HT1080 (cell line): ENCODE data around the gene DEFB113. TPM values are rescaled to one million over a fixed set of nuclear protein-coding genes. Genes with fewer than 3 reads are reported as not detected.
"Not testable (repeated sequence)": the region's sequence is repeated elsewhere in the genome, so short reads cannot be mapped to it uniquely, and the experiment has no call there.

ENCODE experiments used
- DNase-seq: peaks from one replicate; pipeline ENCODE4 v3.0.0-alpha.2; 2015; ENCODE audit warnings: low read depth
- polyA plus RNA-seq, 2 experiments: library from polyadenylated mRNA; depleted of rRNA; stranded (reverse); fragments of >200 nt; gene quantifications; 2 replicates each; pipeline ENCODE4 v1.2.3, GENCODE V29; 2015
- total RNA-seq: library from RNA; depleted of rRNA; stranded (reverse); fragments of >200 nt; shearing (Covaris generic); gene quantifications from 2 replicates; pipeline ENCODE4 v1.2.3, GENCODE V29; 2014; rRNA removed

The DEFB113 gene
- total RNA-seq: not detected in 2 replicates
- polyA plus RNA-seq (2015; cell fraction: cytosol; rRNA removed): not detected in 2 replicates
- polyA plus RNA-seq (2015; cell fraction: nucleus; rRNA removed): not detected in 2 replicates

GRCh38 chr6:49969605-49970004, at the start of gene DEFB113:
Gene DEFB113, minus strand, starts transcription at chr6:49969625. Its CDS starts 0 bp downstream, at chr6:49969625.
- no peak for DNase-seq

- DNase-seq: peak; percentile 77
Measured at GRCh38 chr6:50007819-50008218, 38.4 kb upstream of the DEFB113 start.

GRCh38 chr6:50003139-50003538, 33.7 kb upstream of the DEFB113 start:
- DNase-seq: no peak

GRCh38 chr6:49995278-49995677, 25.9 kb upstream of the DEFB113 start:
- DNase-seq: no peak

GRCh38 chr6:49988900-49989299, 19.5 kb upstream of the DEFB113 start:
- no peak for DNase-seq

GRCh38 chr6:49987749-49988148, 18.3 kb upstream of the DEFB113 start:
- DNase-seq: no peak

GRCh38 chr6:49986551-49986950, 17.1 kb upstream of the DEFB113 start:
- no peak for DNase-seq

GRCh38 chr6:49982046-49982445, 12.6 kb upstream of the DEFB113 start:
- DNase-seq: no peak

- peak; percentile 66 for DNase-seq
Measured at GRCh38 chr6:49980898-49981297, 11.5 kb upstream of the DEFB113 start.

- DNase-seq: peak; percentile 16
Measured at GRCh38 chr6:49979584-49979983, 10.2 kb upstream of the DEFB113 start.

GRCh38 chr6:49978332-49979226, 9.2 kb upstream of the DEFB113 start:
- DNase-seq: peak; percentile 8

GRCh38 chr6:49966823-49967222, 2.6 kb downstream of the DEFB113 start:
- DNase-seq: no peak

GRCh38 chr6:49966334-49966733, 3.1 kb downstream of the DEFB113 start:
- DNase-seq: no peak

- no peak for DNase-seq
Measured at GRCh38 chr6:49964064-49964463, 5.4 kb downstream of the DEFB113 start, which contains the start of gene DEFB114. Gene DEFB114, minus strand, starts transcription at chr6:49964164. Its CDS starts 59 bp downstream, at chr6:49964105.

GRCh38 chr6:49958180-49958579, 11.2 kb downstream of the DEFB113 start:
- no peak for DNase-seq

GRCh38 chr6:49955847-49956246, 13.6 kb downstream of the DEFB113 start:
- no peak for DNase-seq

- DNase-seq: no peak
Measured at GRCh38 chr6:49951926-49952325, 17.5 kb downstream of the DEFB113 start.

- no peak for DNase-seq
Measured at GRCh38 chr6:49950415-49950751, 19.0 kb downstream of the DEFB113 start.

- DNase-seq: no peak
Measured at GRCh38 chr6:49949062-49949461, 20.4 kb downstream of the DEFB113 start.

GRCh38 chr6:49946835-49947234, 22.6 kb downstream of the DEFB113 start:
- DNase-seq: no peak

- not testable (repeated sequence) for DNase-seq
Measured at GRCh38 chr6:49944068-49944467, 25.4 kb downstream of the DEFB113 start.

- DNase-seq: no peak
Measured at GRCh38 chr6:49939993-49940498, 29.4 kb downstream of the DEFB113 start.

GRCh38 chr6:49937811-49938210, 31.6 kb downstream of the DEFB113 start:
- DNase-seq: no peak
